OCI-LY1 (cell line): ENCODE results near the gene RAB2B.

ENCODE experiments used
- CTCF ChIP-seq: fragments of 200-600 bp; sonication (generic), shearing (Covaris generic); IDR thresholded peaks from 2 replicates; pipeline ENCODE4 v1.5.1; 2017; ENCODE audit warnings: mild to moderate bottlenecking, antibody characterized with exemption, low read length, moderate library complexity, mixed read lengths
- EZH2 ChIP-seq: fragments of 200-600 bp; sonication (generic), shearing (Covaris generic); IDR thresholded peaks from 2 replicates; pipeline ENCODE4 v1.8.0; 2017; ENCODE audit warnings: borderline replicate concordance, mixed run types, mild to moderate bottlenecking, antibody characterized with exemption, low read length, moderate library complexity, mixed read lengths

DNA sequence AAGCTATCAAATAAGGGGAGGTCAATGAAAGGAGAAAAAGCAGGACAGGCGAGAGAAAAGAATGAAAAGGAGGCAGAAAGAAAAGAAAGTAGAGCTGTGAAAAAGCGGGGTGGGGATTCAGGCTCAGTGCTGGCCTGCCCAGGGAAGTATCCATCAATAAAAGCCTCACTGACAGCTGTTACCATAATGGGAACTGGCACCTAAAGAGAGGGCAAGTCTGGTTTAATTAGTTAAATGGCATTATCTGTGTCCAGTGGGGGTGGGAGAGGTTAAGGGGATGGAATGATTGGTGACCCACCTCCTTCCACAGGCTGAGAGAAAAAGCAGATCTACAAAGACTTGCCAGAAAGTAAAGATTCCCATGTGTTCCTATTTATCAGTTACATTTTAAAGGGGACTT is 42.0 kb upstream of the RAB2B start:
- no peak for TF ChIP-seq CTCF
- TF ChIP-seq EZH2: no peak
